ENCODE data around the gene ZNF90.
"Not testable (repeated sequence)": the region's sequence is repeated elsewhere in the genome, so short reads cannot be mapped to it uniquely, and the experiment has no call there.

The ZNF90 gene

DNA sequence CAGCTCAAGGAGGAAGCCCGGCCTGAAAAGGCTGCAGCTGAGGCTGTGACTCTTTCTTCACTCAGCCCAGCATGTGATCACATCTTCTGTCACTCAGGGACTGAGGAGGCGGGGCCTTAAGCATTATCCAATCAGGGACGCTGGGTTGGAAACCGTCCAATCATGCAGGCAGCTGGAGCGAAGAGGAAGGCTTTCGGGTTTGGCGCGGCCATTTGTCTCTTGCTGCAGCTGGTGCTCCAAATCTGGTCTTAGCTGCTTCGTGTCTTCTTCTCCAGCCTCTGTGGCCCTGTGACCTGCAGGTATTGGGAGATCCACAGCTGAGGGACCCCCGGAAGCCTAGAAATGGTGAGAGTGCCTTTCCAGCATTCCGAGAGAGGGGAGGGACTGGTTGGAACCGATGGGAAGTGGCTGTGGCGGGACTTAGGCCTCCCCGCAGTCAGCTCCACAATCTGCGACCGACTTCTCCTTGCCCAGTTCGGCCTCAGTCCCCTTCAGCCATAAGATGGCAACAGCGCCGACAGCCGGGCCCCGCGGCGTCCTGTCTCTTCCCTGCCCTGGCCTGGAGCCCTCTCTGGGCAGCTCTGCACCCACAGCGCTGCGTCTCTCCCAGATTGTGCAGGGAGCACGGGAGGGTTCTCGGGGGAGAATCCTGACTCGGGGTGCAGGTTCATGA is at the start of gene ZNF90:
ZNF90 (plus strand) TSS at position 210 of the 673 bp plus-strand sequence; CDS start at position 343, 133 bp downstream.
- no peak for DNase-seq

DNA sequence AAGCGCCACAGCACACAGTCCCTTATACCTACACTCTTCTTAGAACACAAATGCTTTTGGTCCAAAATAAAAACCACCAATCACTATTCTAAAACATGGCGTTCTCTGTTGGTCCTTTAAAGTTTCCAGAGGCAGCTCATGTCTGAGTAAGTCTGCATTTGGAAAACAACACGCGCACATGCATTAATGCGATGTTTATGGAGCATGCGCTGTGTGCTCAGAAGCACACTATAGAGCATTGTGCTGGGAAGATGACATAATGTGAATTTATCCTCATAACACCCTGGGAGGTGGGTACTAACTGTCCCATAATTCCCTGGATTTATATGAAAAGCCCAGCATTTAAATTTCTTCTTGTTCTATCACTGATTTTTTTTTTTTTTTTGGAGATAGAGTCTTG is 49.2 kb upstream of the ZNF90 start:
- DNase-seq = no peak

DNA sequence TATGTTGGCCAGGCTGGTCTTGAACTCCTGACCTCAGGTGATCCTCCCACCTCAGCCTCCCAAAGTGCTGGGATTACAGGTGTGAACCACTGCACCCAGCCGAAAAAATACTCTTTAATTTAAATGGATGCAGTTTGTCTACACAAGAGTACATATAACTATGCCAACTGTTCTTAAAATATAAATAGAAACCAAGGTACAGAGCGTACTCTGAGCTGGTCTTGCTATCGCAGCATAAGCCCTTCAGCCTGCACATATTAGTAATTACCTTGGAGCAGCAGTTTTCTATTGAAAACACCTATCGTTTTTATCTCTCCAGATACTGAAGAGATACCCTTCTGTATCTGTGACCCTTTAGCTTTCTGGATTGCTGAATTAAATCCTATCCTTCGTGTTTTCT is 41.9 kb upstream of the ZNF90 start:
- no peak for DNase-seq

DNA sequence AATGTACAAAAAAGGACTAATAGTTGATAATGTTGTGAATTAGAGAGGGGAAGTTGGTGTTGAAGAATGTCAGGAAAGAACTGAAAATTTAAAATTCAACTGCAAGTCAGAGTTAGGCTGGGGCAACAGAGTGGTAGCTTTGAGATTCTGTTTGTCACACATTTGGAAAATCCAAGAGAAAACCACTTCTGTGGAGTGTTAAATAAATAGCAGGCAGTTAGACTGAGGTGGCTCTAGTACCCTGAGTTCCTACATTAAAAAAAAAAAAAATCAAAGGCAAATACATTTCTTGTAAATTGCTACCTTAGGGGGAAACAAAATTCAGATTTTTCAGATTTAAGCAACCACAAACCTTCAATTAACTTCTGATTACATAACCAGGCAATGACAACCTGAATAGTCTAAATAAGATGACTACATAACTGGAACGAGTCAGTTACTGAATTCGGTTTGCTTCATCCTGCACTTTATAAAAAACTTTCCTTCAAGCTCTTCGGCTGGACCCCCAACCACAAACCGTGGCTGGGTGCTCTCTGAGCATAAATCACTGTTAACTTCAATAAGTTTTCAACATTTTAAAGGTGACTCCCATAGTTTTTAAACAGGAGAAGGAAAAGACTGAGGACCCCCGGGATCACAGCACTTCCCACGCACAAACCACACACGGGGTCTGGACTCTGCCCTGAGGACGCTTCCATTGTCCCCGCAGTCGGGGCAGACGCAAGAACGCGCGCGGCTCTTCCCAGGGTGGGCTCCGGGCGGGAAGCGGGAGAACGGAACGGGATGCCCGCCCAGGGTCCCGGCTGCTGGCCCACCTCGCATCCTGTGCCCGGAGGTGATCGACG is 39.2 kb upstream of the ZNF90 start:
- no peak for DNase-seq

DNA sequence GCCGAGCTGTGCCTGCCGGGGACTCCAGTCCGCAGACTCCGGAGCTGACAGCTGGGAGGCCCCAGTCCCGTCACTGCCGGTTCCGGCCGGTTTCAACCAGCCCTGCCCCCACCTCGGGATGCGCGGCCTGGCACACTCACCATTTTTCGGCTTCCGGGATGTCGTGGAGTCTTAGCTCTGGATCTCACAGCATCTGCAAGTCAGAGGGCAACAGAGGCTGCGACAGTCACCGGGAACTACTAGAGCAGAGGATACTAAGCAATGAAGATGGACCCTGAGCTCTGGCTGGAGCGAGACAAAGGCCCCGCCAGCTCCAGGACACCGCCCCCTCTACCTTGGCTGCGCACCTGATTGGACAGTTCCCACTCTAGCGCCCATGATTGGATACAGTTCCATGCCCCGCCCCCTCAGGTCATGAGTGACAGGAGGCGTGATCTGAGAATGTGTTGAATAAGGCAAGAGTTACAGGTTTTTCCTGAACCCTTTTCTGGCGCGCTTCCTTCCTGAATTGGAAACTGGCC is 38.5 kb upstream of the ZNF90 start, which contains the start of gene ZNF682:
ZNF682 (minus strand) TSS at position 303 of the 521 bp plus-strand sequence; CDS start at position 143, 160 bp downstream.
- DNase-seq = peak in 1 of 2 experiments; percentile 3

DNA sequence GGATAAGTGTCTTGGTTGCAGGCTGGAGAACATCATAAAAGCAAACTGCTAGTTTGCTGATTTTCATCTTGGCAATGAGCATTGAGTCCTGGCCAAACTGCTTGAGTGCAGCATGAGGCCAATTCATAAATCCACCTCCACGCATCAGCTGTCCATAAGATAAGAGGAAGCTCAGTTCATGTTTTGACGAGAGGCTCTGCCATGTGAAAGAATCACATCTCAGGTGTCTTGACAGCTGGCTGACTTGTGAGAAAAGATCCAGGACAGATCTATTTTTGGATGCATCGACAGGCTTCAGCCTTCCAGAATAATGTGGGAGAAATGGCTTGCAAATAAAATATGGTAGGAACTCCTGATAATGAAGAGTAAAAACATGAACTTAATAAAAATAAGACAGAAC is 33.1 kb upstream of the ZNF90 start:
- DNase-seq = no peak

DNA sequence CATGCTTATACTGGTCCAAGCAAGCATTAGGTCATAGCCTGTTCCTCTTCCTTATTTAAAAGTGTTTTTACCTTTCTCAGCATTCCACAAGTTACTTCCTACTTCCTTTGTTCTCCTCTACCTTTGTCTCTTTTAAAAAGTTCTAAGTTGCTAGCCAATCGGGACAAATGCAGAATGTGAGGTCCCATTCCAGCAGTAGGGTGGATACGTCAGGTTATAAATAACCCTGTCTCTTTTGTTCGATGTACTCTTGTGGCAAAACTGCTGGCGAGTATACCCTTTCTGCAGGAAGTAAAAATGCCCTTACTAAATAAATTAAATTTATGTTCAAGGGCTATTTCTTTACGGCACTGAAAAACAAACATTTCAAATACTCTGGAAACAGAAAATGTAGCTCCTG is 32.1 kb upstream of the ZNF90 start:
- DNase-seq = not testable (repeated sequence)

DNA sequence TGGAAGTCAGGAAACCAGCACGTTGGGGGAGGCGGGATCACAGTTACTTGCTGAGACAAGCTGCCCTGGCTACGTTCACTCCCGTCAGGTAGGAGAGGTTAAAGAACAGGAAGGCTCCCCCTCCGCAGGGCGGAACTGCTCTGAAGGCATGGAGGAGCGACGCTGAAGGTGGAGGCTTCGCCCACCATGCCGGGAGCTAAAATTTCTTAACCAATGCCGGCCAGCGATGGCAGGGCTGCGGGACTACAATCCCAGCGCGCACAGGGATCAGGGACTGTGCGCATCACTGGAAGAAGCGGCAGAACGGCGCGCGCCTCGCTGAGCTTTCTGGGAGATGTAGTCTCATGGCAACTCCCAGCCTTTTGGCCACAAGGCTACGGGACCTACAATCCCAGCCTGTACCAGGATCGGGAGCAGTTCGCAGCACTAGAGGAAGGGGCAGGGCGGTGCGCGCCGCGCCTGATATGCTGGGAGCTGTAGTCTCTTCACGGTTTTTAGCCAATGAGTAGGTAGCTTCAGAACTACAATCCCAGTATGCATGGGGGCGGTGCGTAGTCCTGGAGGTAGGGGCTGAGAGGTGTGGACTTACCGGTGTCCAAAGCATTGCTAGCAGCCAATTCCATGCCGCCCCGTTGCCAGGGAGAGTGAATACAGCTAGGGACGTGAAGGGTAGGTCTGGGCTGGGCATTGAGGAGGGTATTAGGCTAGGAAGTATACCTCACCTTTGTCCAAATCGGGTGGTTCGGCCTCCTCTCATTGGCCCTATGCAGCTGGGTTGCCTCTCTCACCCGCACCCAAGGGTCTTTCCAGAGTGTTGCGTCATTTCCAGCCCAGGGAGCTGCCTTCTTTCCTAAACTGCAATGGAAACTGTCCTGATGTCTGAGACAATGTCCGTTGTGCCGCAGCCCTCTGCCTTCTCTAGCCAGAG is 25.7 kb upstream of the ZNF90 start:
- no peak for DNase-seq

DNA sequence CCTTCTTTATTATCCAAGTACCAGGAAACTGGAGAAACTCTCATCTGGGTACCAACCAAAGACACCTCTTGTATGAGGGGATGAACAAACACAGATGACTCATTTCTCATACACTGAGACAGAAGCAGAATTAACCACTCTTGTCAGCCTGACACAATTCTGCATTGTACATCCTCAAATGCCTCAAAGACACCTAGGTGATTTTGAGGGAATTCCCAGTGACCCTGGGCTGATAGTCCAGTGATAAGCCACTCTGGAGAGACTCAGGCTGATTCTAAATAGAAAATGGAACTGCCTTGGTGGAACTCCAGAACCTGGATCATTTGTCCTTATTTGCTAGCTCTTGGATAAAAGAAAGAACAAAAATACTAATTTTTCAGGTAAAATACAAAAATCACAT is 19.1 kb upstream of the ZNF90 start:
- not testable (repeated sequence) for DNase-seq

DNA sequence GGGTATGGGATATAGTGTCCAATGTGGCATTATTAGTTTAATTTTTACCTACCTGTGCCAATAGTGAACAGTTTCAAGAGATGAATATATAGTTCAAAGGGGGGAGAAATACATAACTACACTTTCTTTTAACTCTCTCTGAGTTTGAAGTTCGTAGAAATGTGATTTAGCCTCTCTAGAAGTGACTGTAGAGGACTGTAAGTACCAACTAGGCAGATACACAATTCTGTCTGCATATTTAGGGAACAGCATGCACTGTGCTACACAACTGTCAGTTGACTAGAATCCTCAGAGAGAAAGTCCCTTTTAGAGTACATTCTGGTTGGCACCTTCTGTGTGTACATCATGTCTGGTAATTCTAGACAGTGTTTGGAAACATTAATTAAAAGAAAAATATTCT is 17.5 kb upstream of the ZNF90 start:
- no peak for DNase-seq

DNA sequence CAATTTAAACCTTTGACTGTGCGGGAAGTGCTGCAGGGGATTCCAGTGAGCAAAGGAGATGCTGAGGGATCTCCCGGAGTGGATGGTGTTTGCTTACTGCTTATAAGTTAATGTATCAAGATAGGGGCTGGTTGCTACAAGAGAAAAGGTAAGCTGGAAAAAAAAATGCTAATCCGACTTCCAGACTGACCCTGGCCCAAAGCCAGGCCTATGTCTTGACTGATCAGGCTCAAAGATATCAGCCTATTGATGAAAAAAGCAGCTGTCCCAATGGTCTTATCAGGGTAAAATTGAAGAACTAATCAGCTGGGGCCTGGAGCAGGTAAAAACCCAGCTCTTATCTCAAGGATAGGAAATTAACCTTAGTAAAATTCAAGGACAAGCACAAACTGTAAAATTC is 10.9 kb upstream of the ZNF90 start:
- DNase-seq = no peak

DNA sequence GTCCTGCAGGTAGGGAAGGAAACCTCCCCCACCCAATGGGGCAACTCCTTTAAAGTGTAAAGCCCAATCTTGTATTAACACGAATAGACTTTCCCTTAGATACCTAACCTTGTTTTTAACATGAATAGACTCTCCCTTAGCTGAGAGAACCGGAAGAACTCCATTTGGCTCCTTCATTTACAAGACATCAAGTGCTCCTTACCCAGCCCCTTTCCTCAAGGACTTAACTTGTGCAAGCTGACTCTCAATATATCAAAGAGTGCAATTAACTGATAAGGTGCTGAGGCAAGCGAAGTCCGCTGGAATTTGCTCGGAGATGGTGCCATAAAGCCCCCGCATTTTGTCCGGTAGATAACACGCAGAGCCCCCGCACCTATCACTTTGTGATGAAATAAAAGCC is 9.9 kb upstream of the ZNF90 start:
- DNase-seq = no peak

DNA sequence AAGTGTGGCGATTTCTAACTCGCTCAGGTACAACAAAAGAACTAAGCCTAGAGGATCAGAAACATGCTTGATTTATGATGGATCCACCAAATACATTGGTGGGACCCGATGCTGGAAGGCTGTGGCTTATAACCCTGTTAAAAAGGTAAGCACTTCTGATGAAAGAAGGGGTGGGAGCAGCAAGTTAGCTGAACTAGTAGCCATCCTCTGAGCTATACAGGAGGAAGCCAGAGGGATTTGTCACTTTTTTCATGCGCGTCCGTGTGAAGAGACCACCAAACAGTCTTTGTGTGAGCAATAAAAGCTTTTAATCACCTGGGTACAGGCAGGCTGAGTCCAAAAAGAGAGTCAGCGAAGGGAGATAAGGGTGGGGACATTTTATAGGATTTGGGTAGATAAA is 9.2 kb upstream of the ZNF90 start:
- not testable (repeated sequence) for DNase-seq

DNA sequence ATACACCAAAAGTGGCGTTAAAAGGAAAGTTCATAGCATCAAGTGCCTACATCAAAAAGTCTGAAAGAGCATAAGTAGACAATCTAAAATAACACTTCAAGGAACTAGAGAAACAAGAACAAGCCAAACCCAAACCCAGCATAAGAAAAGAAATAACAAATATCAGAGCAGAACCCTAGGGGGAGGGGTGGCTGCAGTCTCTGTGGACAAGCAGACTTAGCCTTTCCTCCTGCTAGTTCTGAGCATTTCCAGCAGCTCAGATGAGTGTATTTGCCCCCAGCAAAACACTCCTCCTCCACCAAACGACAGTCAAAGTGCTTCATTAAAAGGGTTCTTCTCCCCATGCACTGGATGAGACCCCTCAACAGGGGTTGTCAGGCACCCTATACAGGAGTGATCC is 7.1 kb upstream of the ZNF90 start:
- DNase-seq = no peak

DNA sequence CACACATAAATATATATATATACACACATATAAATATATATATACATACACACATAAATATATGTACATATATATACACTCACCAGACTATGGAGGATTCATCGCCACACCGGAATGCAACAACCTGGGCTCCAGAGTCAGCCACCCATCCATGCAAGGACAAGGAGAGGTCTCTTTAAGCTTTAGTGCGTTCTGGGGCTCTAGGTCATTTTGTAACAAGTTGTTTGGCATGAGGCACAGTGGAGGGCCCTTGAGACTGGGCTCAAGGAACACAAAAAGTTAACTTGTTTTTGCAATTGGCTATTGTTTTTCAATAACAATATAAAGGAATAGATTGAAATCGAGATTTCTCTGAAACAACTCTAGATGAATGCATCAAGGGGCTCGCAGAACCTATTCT is 4.9 kb upstream of the ZNF90 start:
- DNase-seq = no peak

DNA sequence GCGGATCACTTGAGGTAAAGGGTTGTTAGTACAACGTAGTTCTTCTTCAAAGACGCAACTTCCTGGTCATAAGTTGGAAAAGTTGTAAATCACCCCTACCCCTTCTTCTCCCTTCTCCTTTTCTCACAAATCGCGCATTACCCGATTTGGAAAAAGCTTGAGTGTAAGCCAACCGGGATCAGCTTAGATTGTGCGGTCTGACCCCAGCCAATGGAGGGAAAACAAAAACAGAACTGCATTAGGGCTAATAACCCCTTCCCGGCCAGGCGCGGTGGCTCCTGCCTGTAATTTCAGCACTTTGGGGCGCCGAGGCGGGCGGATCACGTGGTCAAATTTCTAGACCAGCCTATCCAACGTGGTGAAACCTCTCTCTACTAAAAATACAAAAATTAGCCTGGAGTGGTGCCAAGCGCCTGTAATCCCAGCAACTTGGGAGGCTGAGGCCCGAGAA is 806 bp downstream of the ZNF90 start:
- no peak for DNase-seq

DNA sequence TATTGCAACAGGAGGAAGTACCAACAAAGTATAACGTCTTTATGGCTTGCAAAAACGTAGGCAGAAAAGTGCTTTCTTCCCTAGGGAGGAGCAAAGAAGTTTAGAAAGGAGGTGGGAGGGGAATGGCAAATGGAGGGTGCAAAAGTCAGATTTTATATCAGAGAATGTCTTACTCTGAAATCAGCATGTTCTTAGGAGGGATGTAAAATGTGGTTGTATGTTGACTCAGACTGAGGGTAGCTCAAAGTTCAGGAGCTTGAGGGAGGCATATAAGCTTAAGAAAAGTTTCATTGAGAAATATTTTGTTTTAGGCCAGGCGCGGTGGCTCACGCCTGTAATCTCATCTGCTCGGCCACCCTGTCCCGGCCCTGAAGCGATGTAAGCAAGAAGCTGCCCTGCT is 1.7 kb downstream of the ZNF90 start:
- DNase-seq = no peak

DNA sequence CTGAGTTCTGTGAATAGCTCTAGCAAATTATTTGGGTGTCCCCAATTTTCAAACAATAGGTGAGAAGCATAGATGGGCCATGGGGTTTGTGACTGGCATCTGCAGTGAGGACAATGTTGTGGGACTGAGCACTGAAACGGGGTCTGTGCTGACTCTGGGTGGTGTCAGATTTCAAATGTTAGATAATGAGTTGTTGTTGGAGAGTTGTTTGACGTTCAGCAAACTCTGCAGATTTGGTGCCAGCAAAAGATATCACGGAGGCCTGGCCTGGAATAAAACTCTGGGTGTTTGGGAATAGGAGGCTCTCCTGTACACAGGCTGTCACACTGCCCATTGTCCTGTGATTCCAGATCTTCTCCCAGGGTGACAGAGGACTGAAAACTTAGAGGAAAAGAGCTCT is 2.9 kb downstream of the ZNF90 start:
- no peak for DNase-seq

DNA sequence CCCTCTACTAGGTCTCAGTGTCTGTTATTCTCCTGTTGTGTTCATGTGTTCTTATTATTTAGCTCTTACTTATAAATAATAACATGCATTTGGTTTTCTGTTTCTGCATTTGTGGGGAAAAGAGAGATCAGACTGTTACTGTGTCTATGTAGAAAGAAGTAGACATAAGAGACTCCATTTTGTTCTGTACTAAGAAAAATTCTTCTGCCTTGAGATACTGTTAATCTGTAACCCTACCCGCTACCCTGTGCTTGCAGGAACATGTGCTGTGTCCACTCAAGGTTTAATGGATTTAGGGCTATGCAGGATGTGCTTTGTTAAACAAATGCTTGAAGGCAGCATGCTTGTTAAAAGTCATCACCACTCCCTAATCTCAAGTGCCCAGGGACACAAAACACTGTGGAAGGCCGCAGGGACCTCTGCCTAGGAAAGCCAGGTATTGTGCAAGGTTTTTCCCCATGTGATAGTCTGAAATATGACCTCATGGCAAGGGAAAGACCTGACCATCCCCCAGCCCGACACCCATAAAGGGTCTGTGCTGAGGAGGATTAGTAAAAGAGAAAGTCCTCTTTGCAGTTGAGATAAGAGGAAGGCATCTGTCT is 4.5 kb downstream of the ZNF90 start:
- DNase-seq = not testable (repeated sequence)

DNA sequence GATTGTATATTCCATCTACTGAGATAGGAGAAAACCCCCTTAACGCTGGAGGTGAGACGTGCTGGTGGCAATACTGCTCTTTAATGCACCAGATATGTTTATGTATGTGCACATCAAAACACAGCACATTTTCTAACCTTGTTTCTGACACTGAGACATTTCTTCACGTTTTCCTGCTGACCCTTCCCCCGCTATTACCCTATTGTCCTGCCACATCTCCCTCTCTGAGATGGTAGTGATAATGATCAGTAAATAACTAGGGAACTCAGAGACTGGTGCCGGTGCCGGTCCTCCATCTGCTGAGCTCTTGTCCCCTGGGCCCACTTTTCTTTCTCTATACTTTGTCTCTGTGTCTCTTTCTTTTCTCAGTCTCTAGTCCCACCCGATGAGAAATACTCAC is 5.1 kb downstream of the ZNF90 start:
- not testable (repeated sequence) for DNase-seq

DNA sequence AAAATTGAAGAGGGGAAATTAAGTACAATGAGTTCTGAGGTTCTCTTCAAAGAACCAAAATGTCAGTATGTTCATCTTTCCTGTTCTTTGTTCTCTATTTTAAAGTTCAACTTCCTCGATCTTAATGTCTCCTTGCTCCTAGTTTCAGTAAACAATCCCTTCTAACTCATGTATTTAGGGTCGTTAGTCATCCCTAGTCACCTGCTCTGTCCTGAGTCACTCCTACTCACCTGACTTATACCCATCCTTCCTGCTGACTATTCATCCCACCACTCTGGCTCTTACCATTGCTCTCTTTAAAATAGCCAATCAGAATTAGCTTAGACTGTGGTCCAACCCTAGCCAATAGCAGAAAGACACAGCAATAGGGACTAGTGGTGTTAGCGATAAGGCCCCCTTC is 24.3 kb downstream of the ZNF90 start:
- no peak for DNase-seq

DNA sequence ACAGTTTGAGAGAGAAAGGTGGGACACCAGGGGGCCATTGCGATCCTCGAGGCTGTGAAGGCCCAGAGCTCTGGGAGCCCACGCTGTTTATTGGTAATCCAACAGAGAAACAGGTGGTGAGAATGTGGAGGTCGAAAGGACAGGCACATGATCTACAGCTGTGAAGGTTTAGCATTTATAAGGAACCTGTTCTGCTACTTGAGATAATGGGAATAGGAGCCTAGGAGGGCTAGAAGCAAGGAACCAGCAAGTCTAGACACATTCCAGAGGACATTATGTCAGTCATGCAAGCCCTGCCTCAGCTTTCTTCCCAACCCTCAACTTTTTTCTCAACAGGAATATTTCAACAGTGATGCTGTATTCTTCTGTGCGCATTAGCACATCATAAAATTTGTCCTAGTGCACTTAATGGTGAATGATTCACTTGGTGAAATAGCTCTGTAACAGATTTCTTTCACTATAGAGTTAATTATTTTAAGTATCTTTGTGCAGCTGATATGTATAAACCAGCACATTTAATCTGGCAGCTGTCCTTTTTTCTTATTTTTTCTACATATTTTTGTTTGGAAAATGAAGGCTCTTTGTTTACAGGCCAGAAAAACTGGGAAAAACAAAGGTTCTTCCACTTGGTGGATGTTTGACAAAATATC is 25.4 kb downstream of the ZNF90 start:
- no peak for DNase-seq

All from NCI-H446 (cell line).